ENCODE data around the gene CUL3. TPM values are rescaled to one million over a fixed set of nuclear protein-coding genes. Genes with fewer than 3 reads are reported as not detected.

The CUL3 gene
- total RNA-seq, 2 donors from 2014 or later, result 47.4 to 74.1 TPM

DNA sequence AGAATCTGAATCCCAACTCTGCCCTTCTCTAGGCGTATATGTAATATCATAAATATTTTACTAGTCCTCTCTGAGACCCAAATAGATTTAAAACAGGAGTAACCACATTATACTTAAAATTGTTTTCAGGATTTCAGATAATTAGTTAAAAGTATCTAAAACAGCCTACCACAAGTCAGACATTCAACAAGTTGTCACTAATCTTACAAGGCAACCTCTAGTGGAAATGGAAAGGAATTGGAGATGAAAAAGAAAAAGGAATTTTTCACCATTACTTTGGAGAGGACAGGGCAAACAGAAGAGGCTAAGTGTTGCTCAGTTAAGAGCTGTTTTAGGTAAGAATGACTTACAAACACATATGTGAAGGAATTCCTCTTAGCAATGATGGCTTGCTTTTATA lies 11.4 kb downstream of the CUL3 start:
- TF ChIP-seq, protein P1, sequence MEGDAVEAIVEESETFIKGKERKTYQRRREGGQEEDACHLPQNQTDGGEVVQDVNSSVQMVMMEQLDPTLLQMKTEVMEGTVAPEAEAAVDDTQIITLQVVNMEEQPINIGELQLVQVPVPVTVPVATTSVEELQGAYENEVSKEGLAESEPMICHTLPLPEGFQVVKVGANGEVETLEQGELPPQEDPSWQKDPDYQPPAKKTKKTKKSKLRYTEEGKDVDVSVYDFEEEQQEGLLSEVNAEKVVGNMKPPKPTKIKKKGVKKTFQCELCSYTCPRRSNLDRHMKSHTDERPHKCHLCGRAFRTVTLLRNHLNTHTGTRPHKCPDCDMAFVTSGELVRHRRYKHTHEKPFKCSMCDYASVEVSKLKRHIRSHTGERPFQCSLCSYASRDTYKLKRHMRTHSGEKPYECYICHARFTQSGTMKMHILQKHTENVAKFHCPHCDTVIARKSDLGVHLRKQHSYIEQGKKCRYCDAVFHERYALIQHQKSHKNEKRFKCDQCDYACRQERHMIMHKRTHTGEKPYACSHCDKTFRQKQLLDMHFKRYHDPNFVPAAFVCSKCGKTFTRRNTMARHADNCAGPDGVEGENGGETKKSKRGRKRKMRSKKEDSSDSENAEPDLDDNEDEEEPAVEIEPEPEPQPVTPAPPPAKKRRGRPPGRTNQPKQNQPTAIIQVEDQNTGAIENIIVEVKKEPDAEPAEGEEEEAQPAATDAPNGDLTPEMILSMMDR (IDR thresholded peaks at IDR 0.05), result no peak
- H3K27ac ChIP-seq, result no peak overlapping the region
- H3K9me3 ChIP-seq, result no peaks in the 10 kb centered on the region
- no peak overlapping the region for H3K4me3 ChIP-seq
- no peaks in the 10 kb centered on the region for H3K27me3 ChIP-seq (replicated peaks; ENCODE audit: insufficient read depth)
- no peak for DNase-seq (ENCODE audit: low spot score)
- peaks cover 59 to 70% of the 10 kb centered on the region in 2 donors for H3K4me1 ChIP-seq (ENCODE audit: control insufficient read depth in 1 of 2, low read depth in 2 of 2)
- ATAC-seq (ENCODE audit: insufficient number of reproducible peaks, low FRiP score, low read depth), result no peak
- no peaks in the 10 kb centered on the region for H3K36me3 ChIP-seq

GRCh38 chr2:224572338-224572737 lies 12.8 kb downstream of the CUL3 start:
- Histone ChIP-seq H3K27ac (no peak overlapping the region), H3K27me3 (replicated peaks; ENCODE audit: insufficient read depth) (no peaks in the 10 kb centered on the region), H3K4me1 (ENCODE audit: control insufficient read depth in 1 of 2, low read depth in 2 of 2) (peaks cover 53 to 63% of the 10 kb centered on the region in 2 donors), H3K4me3 (no peak overlapping the region), H3K9me3 (no peaks in the 10 kb centered on the region), H3K36me3 (no peaks in the 10 kb centered on the region)
- ATAC-seq (ENCODE audit: insufficient number of reproducible peaks, low FRiP score, low read depth) (no peak), DNase-seq (ENCODE audit: low spot score) (no peak)
- TF ChIP-seq, protein P1 (IDR thresholded peaks at IDR 0.05), result no peak

DNA sequence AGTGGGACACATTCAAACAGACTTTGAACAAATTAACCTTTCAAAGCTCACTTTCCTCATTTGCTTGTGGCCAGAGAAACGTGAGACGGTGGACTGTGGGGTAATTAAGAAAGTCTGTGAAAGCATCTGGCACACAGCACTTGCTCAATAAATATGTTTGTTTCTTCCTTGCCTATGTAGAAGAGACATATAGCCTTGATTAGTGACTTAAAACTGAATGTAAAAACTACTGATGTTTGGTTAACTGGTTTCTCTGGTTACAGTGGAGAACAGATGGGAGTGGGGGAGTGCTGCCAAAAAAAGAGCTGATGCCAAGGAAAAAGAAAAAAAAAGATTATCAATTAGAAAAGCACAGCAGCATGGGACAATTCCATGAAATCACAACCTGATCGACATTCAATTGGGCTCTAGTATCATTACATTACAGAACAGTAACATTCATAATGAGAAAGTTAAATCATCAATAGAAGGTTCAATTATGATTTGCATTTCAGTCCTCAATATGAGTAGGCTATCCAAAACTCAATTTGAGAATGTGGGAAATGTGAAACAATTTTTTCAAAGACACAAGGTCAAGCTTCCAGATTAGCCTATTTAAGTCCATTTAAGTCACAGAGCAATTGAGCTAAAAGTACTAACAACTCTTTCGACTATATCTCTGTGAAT lies 14.7 kb downstream of the CUL3 start:
- H3K27me3 ChIP-seq (replicated peaks; ENCODE audit: insufficient read depth), result no peaks in the 10 kb centered on the region
- ATAC-seq (ENCODE audit: insufficient number of reproducible peaks, low FRiP score, low read depth) (no peak), DNase-seq (ENCODE audit: low spot score) (no peak)
- no peak overlapping the region for H3K27ac ChIP-seq
- H3K36me3 ChIP-seq, result no peaks in the 10 kb centered on the region
- peaks cover 45 to 56% of the 10 kb centered on the region in 2 donors for H3K4me1 ChIP-seq (ENCODE audit: control insufficient read depth in 1 of 2, low read depth in 2 of 2)
- H3K9me3 ChIP-seq, result no peaks in the 10 kb centered on the region
- TF ChIP-seq, protein P1 (IDR thresholded peaks at IDR 0.05), result no peak
- no peak overlapping the region for H3K4me3 ChIP-seq

DNA sequence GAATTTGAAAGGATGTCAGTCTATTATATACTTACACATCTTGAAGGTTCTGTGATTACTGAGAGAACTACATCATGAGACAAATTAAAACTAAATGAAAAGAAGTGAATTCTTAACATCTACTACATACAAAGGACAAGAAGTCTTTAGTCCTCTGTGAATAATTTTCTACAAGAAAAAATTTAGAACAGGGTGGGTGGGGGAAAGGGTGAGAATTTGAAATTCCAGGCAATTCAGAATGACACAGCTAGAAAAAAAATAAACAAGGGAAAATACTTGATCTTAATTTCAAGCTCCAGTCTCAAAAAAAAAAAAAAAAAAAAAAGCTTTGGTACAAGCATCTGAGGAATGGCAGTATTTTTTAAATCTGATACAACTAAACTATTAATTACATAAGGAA lies 15.5 kb downstream of the CUL3 start:
- Histone ChIP-seq H3K9me3 (no peaks in the 10 kb centered on the region), H3K36me3 (no peaks in the 10 kb centered on the region), H3K4me1 (ENCODE audit: control insufficient read depth in 1 of 2, low read depth in 2 of 2) (peaks cover 45 to 56% of the 10 kb centered on the region in 2 donors), H3K27me3 (replicated peaks; ENCODE audit: insufficient read depth) (no peaks in the 10 kb centered on the region), H3K4me3 (no peak overlapping the region), H3K27ac (no peak overlapping the region)
- TF ChIP-seq, protein P1 (IDR thresholded peaks at IDR 0.05), result no peak
- DNase-seq (ENCODE audit: low spot score) (no peak), ATAC-seq (ENCODE audit: insufficient number of reproducible peaks, low FRiP score, low read depth) (no peak)

GRCh38 chr2:224565452-224566035 lies 19.6 kb downstream of the CUL3 start:
- no peaks in the 10 kb centered on the region for H3K27me3 ChIP-seq (replicated peaks; ENCODE audit: insufficient read depth)
- H3K9me3 ChIP-seq, result no peaks in the 10 kb centered on the region
- H3K4me1 ChIP-seq (ENCODE audit: control insufficient read depth in 1 of 2, low read depth in 2 of 2), result peaks cover 36 to 58% of the 10 kb centered on the region in 2 donors

More at GRCh38 chr2:224565452-224566035, 19.6 kb downstream of the CUL3 start:
- TF ChIP-seq, protein P1 (IDR thresholded peaks at IDR 0.05), result no peak
- no peak overlapping the region for H3K27ac ChIP-seq
- H3K36me3 ChIP-seq, result no peaks in the 10 kb centered on the region
- DNase-seq (ENCODE audit: low spot score), result no peak
- no peak for ATAC-seq (ENCODE audit: insufficient number of reproducible peaks, low FRiP score, low read depth)
- H3K4me3 ChIP-seq, result no peak overlapping the region

Measured in thoracic aorta (tissue), 2 donors.